Measurements from ENCODE around the gene RPE65. TPM values are rescaled to one million over a fixed set of nuclear protein-coding genes. Genes with fewer than 3 reads are reported as not detected.

RPE65 gene
- total and polyA plus RNA-seq, 7 donors: not detected

GRCh38 chr1:68445709-68446108 lies 4.0 kb downstream of the RPE65 start:
- Histone ChIP-seq H3K9me3 (no peaks in the 10 kb centered on the region), H3K4me1 (no peaks in the 10 kb centered on the region), H3K27ac (no peak overlapping the region), H3K27me3 (ENCODE audit: insufficient read depth in 3 of 3, low read length in 2 of 3) (no peaks in the 10 kb centered on the region), H3K36me3 (ENCODE audit: insufficient read depth in 1 of 2, low read depth in 1 of 2) (no peaks in the 10 kb centered on the region), H3K4me3 (no peak overlapping the region)
- TF ChIP-seq CTCF (IDR thresholded peaks at IDR 0.05): no peak
- DNase-seq (no peak), ATAC-seq (no peak)
- 88 to 93% (median 91%) methylated on average over 6 of the region's 6 CpGs for WGBS, 3 donors
- intact Hi-C loops (cut with DNase I): no loop called here

DNA sequence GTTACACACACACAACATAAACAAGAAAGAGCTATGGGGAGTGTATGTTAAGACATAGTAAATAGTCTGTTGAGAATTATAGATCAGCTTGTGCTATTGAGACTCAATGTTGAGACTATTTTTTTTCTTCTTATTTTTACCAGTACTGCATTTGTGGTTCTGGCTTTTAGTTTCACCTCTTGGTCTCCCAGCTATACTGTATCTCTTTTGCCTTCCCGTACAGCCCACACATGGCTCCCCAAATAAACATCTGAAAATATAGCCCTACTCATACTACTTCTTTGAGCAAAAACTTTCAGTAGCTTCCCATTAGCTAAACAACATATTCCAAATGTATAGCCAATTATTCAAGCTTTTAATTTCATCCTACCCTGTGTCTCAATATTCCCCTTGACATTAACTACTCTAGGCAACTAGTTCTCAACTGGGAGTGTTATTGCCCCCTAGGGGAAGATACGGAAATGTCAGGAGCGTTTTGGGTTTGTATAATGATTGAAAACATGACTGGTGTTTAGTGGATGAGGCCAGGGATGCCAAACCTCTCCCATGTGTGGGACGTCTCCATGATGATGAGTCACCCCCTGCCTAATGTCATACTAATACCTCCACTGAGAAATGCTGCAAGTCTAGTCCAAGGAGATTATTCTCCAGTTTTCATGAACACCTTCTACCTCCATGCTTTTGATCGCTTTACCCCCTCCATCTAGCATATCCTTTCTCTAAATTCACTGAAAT lies 6.8 kb downstream of the RPE65 start:
- WGBS, 3 donors: 40 to 42% (median 41%) methylated on average over 5 of the region's 5 CpGs
- ATAC-seq: no peak
- no peaks in the 10 kb centered on the region for H3K27me3 ChIP-seq (ENCODE audit: insufficient read depth in 3 of 3, low read length in 2 of 3)

DNA sequence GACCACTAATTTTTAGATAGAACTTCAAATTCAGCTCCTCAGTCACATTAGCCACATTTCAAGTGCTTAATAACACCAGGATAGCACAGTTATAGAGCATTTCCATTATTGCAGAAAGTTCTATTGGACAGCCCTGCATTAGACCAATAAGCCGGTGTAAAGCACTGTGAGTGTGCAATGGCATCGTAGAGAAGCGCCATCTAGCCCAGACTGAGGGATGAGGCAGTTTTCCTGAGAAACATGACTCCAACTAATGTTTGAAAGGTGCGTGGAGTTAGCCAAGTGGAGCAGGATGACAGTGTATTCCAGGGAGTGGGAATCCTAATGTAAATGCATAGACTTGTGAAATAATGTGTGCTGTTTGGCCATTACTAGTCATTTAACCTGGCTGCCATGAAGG lies 7.7 kb downstream of the RPE65 start:
- intact Hi-C loops (cut with DNase I): no loop called here
- H3K4me3 ChIP-seq: no peak overlapping the region
- H3K9me3 ChIP-seq: no peaks in the 10 kb centered on the region
- no peaks in the 10 kb centered on the region for H3K36me3 ChIP-seq (ENCODE audit: insufficient read depth in 1 of 2, low read depth in 1 of 2)
- no peaks in the 10 kb centered on the region for H3K27me3 ChIP-seq (ENCODE audit: insufficient read depth in 3 of 3, low read length in 2 of 3)
- no peaks in the 10 kb centered on the region for H3K4me1 ChIP-seq
- 68 to 77% (median 73%) methylated on average over 4 of the region's 4 CpGs for WGBS, 3 donors
- no peak for DNase-seq
- no peak overlapping the region for H3K27ac ChIP-seq
- TF ChIP-seq CTCF (IDR thresholded peaks at IDR 0.05): no peak
- no peak for ATAC-seq

More for the DNA sequence above, 6.8 kb downstream of the RPE65 start:
- no peak overlapping the region for H3K27ac ChIP-seq
- no peak overlapping the region for H3K4me3 ChIP-seq
- no peaks in the 10 kb centered on the region for H3K4me1 ChIP-seq
- no peak for DNase-seq
- H3K9me3 ChIP-seq: no peaks in the 10 kb centered on the region
- intact Hi-C loops (cut with DNase I): no loop called here
- peak; percentile 38 for TF ChIP-seq CTCF (IDR thresholded peaks at IDR 0.05)
- no peaks in the 10 kb centered on the region for H3K36me3 ChIP-seq (ENCODE audit: insufficient read depth in 1 of 2, low read depth in 1 of 2)

- no peak for DNase-seq
- H3K27ac ChIP-seq: no peak overlapping the region
- H3K4me3 ChIP-seq: no peak overlapping the region
- no peak for TF ChIP-seq CTCF (IDR thresholded peaks at IDR 0.05)
- intact Hi-C loops (cut with DNase I): no loop called here
- 45 to 61% (median 48%) methylated on average over 3 of the region's 3 CpGs for WGBS, 3 donors
- H3K36me3 ChIP-seq (ENCODE audit: insufficient read depth in 1 of 2, low read depth in 1 of 2): no peaks in the 10 kb centered on the region
- no peaks in the 10 kb centered on the region for H3K4me1 ChIP-seq
- no peaks in the 10 kb centered on the region for H3K9me3 ChIP-seq
- no peak for ATAC-seq
- no peaks in the 10 kb centered on the region for H3K27me3 ChIP-seq (ENCODE audit: insufficient read depth in 3 of 3, low read length in 2 of 3)
Observed at GRCh38 chr1:68438310-68438709, 11.4 kb downstream of the RPE65 start.

DNA sequence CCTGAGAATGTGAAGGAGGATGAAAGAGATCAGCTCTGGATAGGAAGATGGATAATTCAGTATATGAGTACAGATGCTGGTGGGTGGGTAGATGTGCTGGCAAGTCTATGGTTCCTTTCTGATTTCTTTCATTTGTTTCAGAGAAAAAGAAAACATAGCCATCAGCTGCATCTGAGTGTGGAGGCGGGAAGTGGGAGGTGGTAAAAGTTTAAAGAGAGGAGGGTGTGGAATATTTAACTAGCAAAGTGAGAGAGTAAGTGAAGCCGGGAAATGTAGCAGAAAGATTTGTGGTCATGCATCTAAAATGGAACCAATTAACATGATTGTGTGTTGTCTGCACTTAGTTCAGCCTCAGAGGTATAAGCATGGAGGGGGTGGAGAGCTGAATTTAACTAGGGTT lies 16.4 kb downstream of the RPE65 start:
- H3K4me1 ChIP-seq: no peaks in the 10 kb centered on the region
- intact Hi-C loops (cut with DNase I): loop anchor here in 1 of 2 donors (2.0 kb wide), 1 partner anchor 313 kb away; no protein-coding TSS in a partner anchor
- H3K36me3 ChIP-seq (ENCODE audit: insufficient read depth in 1 of 2, low read depth in 1 of 2): no peaks in the 10 kb centered on the region
- 49 to 56% (median 54%) methylated on average over 2 of the region's 2 CpGs for WGBS, 3 donors
- ATAC-seq (no peak), DNase-seq (no peak)
- no peak overlapping the region for H3K4me3 ChIP-seq
- H3K9me3 ChIP-seq: no peaks in the 10 kb centered on the region
- TF ChIP-seq CTCF (IDR thresholded peaks at IDR 0.05): no peak
- no peak overlapping the region for H3K27ac ChIP-seq
- H3K27me3 ChIP-seq (ENCODE audit: insufficient read depth in 3 of 3, low read length in 2 of 3): no peaks in the 10 kb centered on the region

Data from psoas muscle (tissue), 8 donors.